ENCODE measurements around the gene AOC2. TPM values are rescaled to one million over a fixed set of nuclear protein-coding genes. Genes with fewer than 3 reads are reported as not detected.

Gene AOC2
- total RNA-seq, 1 experiment from 2014 or later: 7.1 TPM

GRCh38 chr17:42806249-42806648, 38.1 kb upstream of the AOC2 start:
- H3K9ac ChIP-seq (ENCODE audit: extremely low read depth, insufficient read length, low read length): no peak overlapping the region
- no peak overlapping the region for H2BK20ac ChIP-seq (ENCODE audit: low read depth, low read length, poor library complexity, severe bottlenecking)
- H2BK5ac ChIP-seq (ENCODE audit: insufficient read length, low read length): no peak overlapping the region
- H2BK15ac ChIP-seq (ENCODE audit: low read depth, low read length): no peak overlapping the region
- H3K23me2 ChIP-seq (ENCODE audit: insufficient read length, low read depth, low read length, poor library complexity, severe bottlenecking): no peaks in the 10 kb centered on the region
- H3K27ac ChIP-seq (ENCODE audit: insufficient read length, low read depth, low read length): no peak overlapping the region
- Mint-ChIP-seq H3K4me3 (no peak overlapping the region), H3K36me3 (ENCODE audit: insufficient read depth in 1 of 3, low read depth in 3 of 3) (peaks cover 0 to 19% (median 15%) of the 10 kb centered on the region in 3 experiments; a peak in 5 of 7 replicates), H3K27ac (peak overlapping the region in 1 of 3 experiments; percentile 56; a peak in 1 of 7 replicates), H3K9me3 (no peaks in the 10 kb centered on the region), H3K27me3 (ENCODE audit: low read depth) (peaks cover 8% of the 10 kb centered on the region), H3K4me1 (no peaks in the 10 kb centered on the region)
- no peak overlapping the region for H2BK12ac ChIP-seq (ENCODE audit: insufficient read length, low read depth, low read length)
- no peaks in the 10 kb centered on the region for H3K4me1 ChIP-seq (ENCODE audit: insufficient read depth, low read length)
- H3K4me2 ChIP-seq (ENCODE audit: insufficient read depth, insufficient read length, low read length): no peak overlapping the region
- H4K20me1 ChIP-seq (ENCODE audit: control insufficient read depth, insufficient read depth, insufficient read length): no peaks in the 10 kb centered on the region
- no peak overlapping the region for H2AK5ac ChIP-seq (ENCODE audit: insufficient read length, low read length)
- no peak overlapping the region for H2AFZ ChIP-seq (ENCODE audit: low read length)
- WGBS (ENCODE audit: extremely low coverage, insufficient read length, low lambda C conversion rate): no CpG with 5 or more reads among the region's 1 CpG
- H2BK120ac ChIP-seq (ENCODE audit: low read depth, low read length, poor library complexity, severe bottlenecking): no peak overlapping the region
- no peaks in the 10 kb centered on the region for H3K27me3 ChIP-seq (ENCODE audit: insufficient read depth, low read length)
- H3K56ac ChIP-seq (ENCODE audit: insufficient read length, low read depth, low read length): no peak overlapping the region
- DNase-seq: no peak
- no peak overlapping the region for H3K14ac ChIP-seq (ENCODE audit: insufficient read depth, low read length)
- no peak overlapping the region for H4K5ac ChIP-seq (ENCODE audit: insufficient read length, low read depth, low read length)
- H3K4ac ChIP-seq (ENCODE audit: low read depth, low read length): no peak overlapping the region
- H3K79me2 ChIP-seq (ENCODE audit: insufficient read depth, low read length): no peaks in the 10 kb centered on the region
- no peak overlapping the region for H3T11ph ChIP-seq (ENCODE audit: low read length)
- no peak overlapping the region for H4K8ac ChIP-seq (replicated peaks; ENCODE audit: insufficient read length, low read depth, low read length)
- no peak overlapping the region for H3K18ac ChIP-seq (ENCODE audit: insufficient read length, low read depth, low read length)
- TF ChIP-seq, protein P1, sequence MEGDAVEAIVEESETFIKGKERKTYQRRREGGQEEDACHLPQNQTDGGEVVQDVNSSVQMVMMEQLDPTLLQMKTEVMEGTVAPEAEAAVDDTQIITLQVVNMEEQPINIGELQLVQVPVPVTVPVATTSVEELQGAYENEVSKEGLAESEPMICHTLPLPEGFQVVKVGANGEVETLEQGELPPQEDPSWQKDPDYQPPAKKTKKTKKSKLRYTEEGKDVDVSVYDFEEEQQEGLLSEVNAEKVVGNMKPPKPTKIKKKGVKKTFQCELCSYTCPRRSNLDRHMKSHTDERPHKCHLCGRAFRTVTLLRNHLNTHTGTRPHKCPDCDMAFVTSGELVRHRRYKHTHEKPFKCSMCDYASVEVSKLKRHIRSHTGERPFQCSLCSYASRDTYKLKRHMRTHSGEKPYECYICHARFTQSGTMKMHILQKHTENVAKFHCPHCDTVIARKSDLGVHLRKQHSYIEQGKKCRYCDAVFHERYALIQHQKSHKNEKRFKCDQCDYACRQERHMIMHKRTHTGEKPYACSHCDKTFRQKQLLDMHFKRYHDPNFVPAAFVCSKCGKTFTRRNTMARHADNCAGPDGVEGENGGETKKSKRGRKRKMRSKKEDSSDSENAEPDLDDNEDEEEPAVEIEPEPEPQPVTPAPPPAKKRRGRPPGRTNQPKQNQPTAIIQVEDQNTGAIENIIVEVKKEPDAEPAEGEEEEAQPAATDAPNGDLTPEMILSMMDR (conservative IDR thresholded peaks at IDR 0.05): no peak
- no peaks in the 10 kb centered on the region for H3K79me1 ChIP-seq (ENCODE audit: insufficient read depth, low read depth, low read length, poor library complexity, severe bottlenecking)
- no peaks in the 10 kb centered on the region for H3K9me3 ChIP-seq (ENCODE audit: control insufficient read depth, low read depth, low read length)
- H4K91ac ChIP-seq (ENCODE audit: insufficient read length, low read depth, low read length): no peak overlapping the region
- no peak overlapping the region for H3K23ac ChIP-seq (ENCODE audit: insufficient read length, low read depth, low read length)

Data from H9 (cell line).